HEK293 (cell line): ENCODE results near the gene YWHAQ.

Source experiments
- KLF10 ChIP-seq: fragments of 450-650 bp; IDR thresholded peaks from 2 replicates; pipeline ENCODE4 v1.5.1; 2018; ENCODE audit warnings: missing biosample characterization, mild to moderate bottlenecking, missing genetic modification characterization
- KLF7 ChIP-seq: fragments of 450-650 bp; formaldehyde crosslinking; IDR thresholded peaks from 2 replicates; pipeline ENCODE4 v1.5.1; 2016; ENCODE audit warnings: missing biosample characterization, missing genetic modification characterization, borderline replicate concordance
- KLF8 ChIP-seq: fragments of 450-650 bp; formaldehyde crosslinking; IDR thresholded peaks from 2 replicates; pipeline ENCODE4 v1.5.1; 2016; ENCODE audit warnings: missing biosample characterization, missing genetic modification characterization
- PBX3 ChIP-seq: sonication (generic); formaldehyde crosslinking; IDR thresholded peaks from 2 replicates; pipeline ENCODE4 v1.8.1; 2022; ENCODE audit warnings: mild to moderate bottlenecking, moderate library complexity, missing genetic modification reagents
- PRDM10 ChIP-seq: fragments of 450-650 bp; formaldehyde crosslinking; IDR thresholded peaks from 2 replicates; pipeline ENCODE4 v1.5.1; 2016; ENCODE audit warnings: missing biosample characterization, missing genetic modification characterization
- SALL2 ChIP-seq: fragments of 450-650 bp; formaldehyde crosslinking; IDR thresholded peaks from 2 replicates; pipeline ENCODE4 v1.5.0; 2017; ENCODE audit warnings: missing biosample characterization, mild to moderate bottlenecking, missing genetic modification characterization, borderline replicate concordance
- SETDB1 ChIP-seq: IDR thresholded peaks from one replicate; pipeline ENCODE4 v1.6.1; 2017; ENCODE audit warnings: mild to moderate bottlenecking, low read length, moderate library complexity, mixed read lengths; ENCODE audit not compliant: insufficient read length
- SP2 ChIP-seq: fragments of 450-650 bp; formaldehyde crosslinking; IDR thresholded peaks from 2 replicates; pipeline ENCODE4 v1.5.1; 2016; ENCODE audit warnings: missing biosample characterization, missing genetic modification characterization
- SP7 ChIP-seq: fragments of 450-650 bp; formaldehyde crosslinking; IDR thresholded peaks from 2 replicates; pipeline ENCODE4 v1.5.1; 2016; ENCODE audit warnings: missing biosample characterization, missing genetic modification characterization
- ZBTB11 ChIP-seq: fragments of 450-650 bp; formaldehyde crosslinking; conservative IDR thresholded peaks from 2 replicates; pipeline ENCODE4 v1.5.1; 2016; ENCODE audit warnings: low read depth, missing biosample characterization, missing genetic modification characterization
- ZNF202 ChIP-seq: fragments of 450-650 bp; formaldehyde crosslinking; IDR thresholded peaks from 2 replicates; pipeline ENCODE4 v1.5.1; 2016; ENCODE audit warnings: missing biosample characterization, missing genetic modification characterization, borderline replicate concordance
- ZNF23 ChIP-seq: fragments of 450-650 bp; formaldehyde crosslinking; IDR thresholded peaks from 2 replicates; pipeline ENCODE4 v1.5.1; 2016; ENCODE audit warnings: missing biosample characterization, missing genetic modification characterization, borderline replicate concordance
- ZNF24 ChIP-seq: fragments of 450-650 bp; formaldehyde crosslinking; IDR thresholded peaks from 2 replicates; pipeline ENCODE4 v1.5.1; 2016; ENCODE audit warnings: missing biosample characterization, missing genetic modification characterization
- ZNF302 ChIP-seq: fragments of 450-650 bp; formaldehyde crosslinking; IDR thresholded peaks from 2 replicates; pipeline ENCODE4 v1.5.1; 2016; ENCODE audit warnings: missing biosample characterization, missing genetic modification characterization, low read depth
- ZNF324 ChIP-seq: fragments of 450-650 bp; formaldehyde crosslinking; IDR thresholded peaks from 2 replicates; pipeline ENCODE4 v1.5.1; 2016; ENCODE audit warnings: missing biosample characterization, missing genetic modification characterization
- ZNF394 ChIP-seq: fragments of 450-650 bp; formaldehyde crosslinking; IDR thresholded peaks from 2 replicates; pipeline ENCODE4 v1.5.1; 2016; ENCODE audit warnings: missing biosample characterization, missing genetic modification characterization, mild to moderate bottlenecking, moderate library complexity, borderline replicate concordance
- ZNF423 ChIP-seq: fragments of 450-650 bp; formaldehyde crosslinking; IDR thresholded peaks from 2 replicates; pipeline ENCODE4 v1.5.1; 2016; ENCODE audit warnings: missing biosample characterization, missing genetic modification characterization
- ZNF433 ChIP-seq: fragments of 450-650 bp; formaldehyde crosslinking; IDR thresholded peaks from 2 replicates; pipeline ENCODE4 v1.5.1; 2016; ENCODE audit warnings: missing biosample characterization, missing genetic modification characterization, low read depth
- ZNF544 ChIP-seq: fragments of 450-650 bp; formaldehyde crosslinking; IDR thresholded peaks from 2 replicates; pipeline ENCODE4 v1.5.0; 2017; ENCODE audit warnings: missing biosample characterization, missing genetic modification characterization
- ZNF558 ChIP-seq: fragments of 450-650 bp; formaldehyde crosslinking; IDR thresholded peaks from 2 replicates; pipeline ENCODE4 v1.5.1; 2016; ENCODE audit warnings: missing biosample characterization, missing genetic modification characterization
- ZNF621 ChIP-seq: fragments of 450-650 bp; formaldehyde crosslinking; IDR thresholded peaks from 2 replicates; pipeline ENCODE4 v1.5.1; 2017; ENCODE audit warnings: missing biosample characterization, missing genetic modification characterization
- ZNF645 ChIP-seq: fragments of 450-650 bp; formaldehyde crosslinking; IDR thresholded peaks from 2 replicates; pipeline ENCODE4; 2016; ENCODE audit warnings: missing biosample characterization, missing genetic modification characterization
- ZNF670 ChIP-seq: fragments of 450-650 bp; formaldehyde crosslinking; IDR thresholded peaks from 2 replicates; pipeline ENCODE4 v1.5.1; 2016; ENCODE audit warnings: missing biosample characterization, missing genetic modification characterization, low read depth
- ZNF701 ChIP-seq: fragments of 450-650 bp; formaldehyde crosslinking; IDR thresholded peaks from 2 replicates; pipeline ENCODE4 v1.5.1; 2016; ENCODE audit warnings: missing biosample characterization, missing genetic modification characterization
- ZNF704 ChIP-seq: fragments of 450-650 bp; formaldehyde crosslinking; IDR thresholded peaks from 2 replicates; pipeline ENCODE4 v1.5.1; 2016; ENCODE audit warnings: missing biosample characterization, missing genetic modification characterization
- ZSCAN23 ChIP-seq: fragments of 450-650 bp; formaldehyde crosslinking; IDR thresholded peaks from 2 replicates; pipeline ENCODE4 v1.5.1; 2016; ENCODE audit warnings: missing biosample characterization, missing genetic modification characterization

Gene YWHAQ

GRCh38 chr2:9630736-9631552 is at the start of gene YWHAQ (continued):
- TF ChIP-seq PRDM10 (tag by site-specific recombination) (peak; percentile 56), ZNF558 (tag by site-specific recombination) (no peak), KLF10 (peak; percentile 51), ZNF302 (tag by site-specific recombination) (no peak), ZBTB11 (tag by site-specific recombination) (no peak), ZNF621 (tag by site-specific recombination) (no peak), ZNF433 (tag by site-specific recombination) (no peak), KLF8 (tag by site-specific recombination) (peak; percentile 95), ZNF394 (tag by site-specific recombination) (no peak), ZSCAN23 (tag by site-specific recombination) (no peak), PBX3 (CRISPR knock-in tag) (peak; percentile 77; the same call in 1 of the 2 replicates), SETDB1 (peak; percentile 99), ZNF544 (no peak), ZNF423 (tag by site-specific recombination) (peak; percentile 99), SALL2 (tag by site-specific recombination) (no peak), ZNF24 (tag by site-specific recombination) (0 out of 2 replicates have a peak, but pooled peaks have one; percentile 27), ZNF670 (tag by site-specific recombination) (no peak), ZNF704 (tag by site-specific recombination) (no peak), ZNF23 (tag by site-specific recombination) (no peak), ZNF645 (tag by site-specific recombination) (no peak), ZNF701 (tag by site-specific recombination) (no peak), ZNF324 (tag by site-specific recombination) (peak; percentile 84), ZNF202 (tag by site-specific recombination) (no peak), KLF7 (peak; percentile 37; the same call in 1 of the 2 replicates), SP7 (tag by site-specific recombination) (peak; percentile 67), SP2 (tag by site-specific recombination) (peak; percentile 98)
